Kidney glomerular epithelial cell (primary cell): Measurements from ENCODE around the gene PIP5KL1.
A peak's percentile ranks its signal among the peaks of the same experiment; 100 is the strongest.

Source experiments
- DNase-seq: peaks from one replicate; lab custom pipeline; 2025; lab: John Stamatoyannopoulos, UW

PIP5KL1 gene

GRCh38 chr9:127930231-127931091 lies at the start of gene PIP5KL1:
TSS of gene PIP5KL1 (minus strand) at chr9:127930777. CDS start at chr9:127930752, 25 bp downstream.
- peak; percentile 69 for DNase-seq

DNA sequence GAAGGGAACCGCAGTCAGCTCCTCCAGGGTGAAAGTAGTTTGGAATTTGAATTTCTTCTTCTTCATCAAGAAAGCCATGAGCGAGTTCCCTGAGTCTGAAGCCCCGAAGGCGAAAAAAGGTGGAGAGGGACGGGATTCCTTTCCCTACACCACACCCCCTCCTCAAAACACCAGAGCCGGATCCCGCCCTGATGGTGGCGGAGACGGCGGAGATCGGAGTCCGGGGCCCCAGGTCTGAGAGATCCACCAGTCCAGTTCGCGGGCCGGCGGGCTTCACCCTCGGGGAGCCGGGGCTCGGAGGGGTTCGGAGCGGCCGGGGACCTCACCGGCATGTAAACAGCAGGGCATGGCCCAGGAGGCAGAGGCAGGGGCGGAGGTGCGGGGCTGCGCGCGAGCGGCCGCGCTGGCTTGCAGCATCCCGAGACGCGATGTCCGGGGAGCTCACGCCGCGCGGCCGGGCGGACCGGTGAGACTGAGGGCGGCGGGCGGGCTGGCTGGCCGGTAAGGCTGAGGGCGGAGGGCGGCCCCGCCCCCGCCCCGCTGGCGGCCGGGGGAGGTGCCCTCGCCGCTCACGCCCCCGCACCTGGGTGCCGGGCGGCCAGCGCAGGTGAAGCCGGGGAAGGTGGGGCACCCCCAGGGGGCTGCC lies 49.6 kb upstream of the PIP5KL1 start:
- DNase-seq, result no peak

DNA sequence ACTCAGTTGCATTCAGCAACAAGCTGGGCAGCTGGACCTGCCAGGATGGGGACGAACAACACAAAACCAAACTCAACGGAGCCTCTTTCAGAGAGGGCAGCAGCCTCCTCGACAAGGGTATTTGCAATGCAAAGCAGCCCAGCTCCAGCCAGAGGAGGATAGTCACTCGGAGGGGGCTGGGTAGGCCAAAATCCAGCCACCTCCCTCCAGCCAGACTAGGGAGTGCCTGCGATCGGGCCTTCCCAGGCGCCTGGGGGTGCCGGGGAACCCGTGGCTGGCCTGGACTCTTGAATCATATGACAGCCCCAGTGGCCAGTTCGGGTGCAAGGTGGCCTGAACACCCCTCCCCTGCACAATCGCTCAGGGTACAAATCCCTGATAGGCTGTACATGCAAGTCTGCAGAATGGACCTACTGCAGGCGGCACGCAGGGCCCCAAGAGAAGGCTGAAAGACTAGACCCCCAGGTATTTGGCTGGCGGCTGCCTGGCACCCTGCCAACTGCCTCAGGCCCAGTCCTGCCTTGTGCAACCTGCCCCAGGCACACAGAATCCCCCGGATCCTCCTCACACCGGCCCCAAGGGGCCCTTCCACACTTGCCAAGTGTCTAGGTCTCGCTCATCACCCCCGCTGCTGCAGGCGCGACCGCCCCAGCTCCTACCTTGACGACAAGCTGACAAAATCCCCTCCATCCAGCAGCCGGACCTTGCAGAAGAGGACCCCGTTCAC lies 48.9 kb upstream of the PIP5KL1 start:
- peak; percentile 7 for DNase-seq

DNA sequence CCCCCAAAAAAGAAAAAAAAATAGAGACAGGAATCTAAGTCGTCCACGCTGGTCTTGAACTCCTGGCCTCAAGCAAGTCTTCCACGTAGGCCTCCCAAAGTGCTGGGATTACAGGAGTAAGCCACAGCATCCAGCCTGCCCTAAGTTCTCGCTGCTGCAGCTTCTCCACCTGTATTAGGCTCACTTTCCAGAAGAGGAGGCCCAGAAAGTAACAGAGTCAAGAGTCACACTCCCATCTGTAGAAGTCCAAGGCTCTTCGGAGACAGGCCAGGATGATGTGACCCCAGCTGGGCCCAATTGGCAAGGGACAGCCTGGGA lies 48.4 kb upstream of the PIP5KL1 start:
- no peak for DNase-seq

GRCh38 chr9:127977884-127978647 lies 47.5 kb upstream of the PIP5KL1 start:
- peak; percentile 32 for DNase-seq

- DNase-seq, result no peak
Observed at GRCh38 chr9:127977009-127977883, 46.7 kb upstream of the PIP5KL1 start.

GRCh38 chr9:127976498-127976897 lies 45.9 kb upstream of the PIP5KL1 start:
- no peak for DNase-seq

- no peak for DNase-seq
Observed at GRCh38 chr9:127975376-127976315, 45.1 kb upstream of the PIP5KL1 start.

GRCh38 chr9:127974769-127975261 lies 44.2 kb upstream of the PIP5KL1 start:
- no peak for DNase-seq

DNA sequence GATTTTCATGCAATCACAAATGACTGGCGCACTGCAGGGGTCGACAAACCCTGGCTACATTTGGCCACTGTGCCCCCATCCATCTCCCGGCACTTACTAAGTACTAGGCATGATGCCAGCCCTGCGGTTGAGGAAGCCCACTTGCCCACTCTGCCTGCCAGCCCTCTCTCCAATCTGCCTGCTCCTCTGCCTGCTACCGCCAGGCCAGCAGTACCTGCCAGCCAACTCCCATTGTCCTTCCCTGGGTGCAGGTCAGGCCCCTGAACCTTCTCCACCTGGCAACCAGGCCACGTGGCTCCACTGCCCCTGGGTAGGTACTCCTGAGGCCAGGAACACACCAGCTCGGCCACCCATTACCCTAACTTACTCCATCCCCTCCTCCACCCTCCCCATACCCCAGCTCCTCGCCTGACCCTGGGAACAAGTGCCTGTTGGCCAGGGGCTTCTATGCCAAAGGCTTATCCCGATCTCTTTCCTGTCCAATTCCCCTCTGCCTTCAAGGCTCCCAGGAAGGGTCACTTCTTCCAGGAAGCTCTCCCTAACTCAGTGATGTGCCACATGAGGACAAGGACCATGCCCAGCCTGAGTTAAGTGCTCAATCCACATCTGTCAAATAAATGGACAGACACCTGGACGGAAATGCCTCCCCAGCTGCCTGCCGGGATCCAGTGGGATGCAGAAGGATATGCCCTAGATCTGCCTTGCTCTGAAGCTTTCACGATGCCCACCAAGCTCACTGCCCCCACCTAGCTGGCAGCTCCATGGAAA lies 43.6 kb upstream of the PIP5KL1 start:
- no peak for DNase-seq

DNA sequence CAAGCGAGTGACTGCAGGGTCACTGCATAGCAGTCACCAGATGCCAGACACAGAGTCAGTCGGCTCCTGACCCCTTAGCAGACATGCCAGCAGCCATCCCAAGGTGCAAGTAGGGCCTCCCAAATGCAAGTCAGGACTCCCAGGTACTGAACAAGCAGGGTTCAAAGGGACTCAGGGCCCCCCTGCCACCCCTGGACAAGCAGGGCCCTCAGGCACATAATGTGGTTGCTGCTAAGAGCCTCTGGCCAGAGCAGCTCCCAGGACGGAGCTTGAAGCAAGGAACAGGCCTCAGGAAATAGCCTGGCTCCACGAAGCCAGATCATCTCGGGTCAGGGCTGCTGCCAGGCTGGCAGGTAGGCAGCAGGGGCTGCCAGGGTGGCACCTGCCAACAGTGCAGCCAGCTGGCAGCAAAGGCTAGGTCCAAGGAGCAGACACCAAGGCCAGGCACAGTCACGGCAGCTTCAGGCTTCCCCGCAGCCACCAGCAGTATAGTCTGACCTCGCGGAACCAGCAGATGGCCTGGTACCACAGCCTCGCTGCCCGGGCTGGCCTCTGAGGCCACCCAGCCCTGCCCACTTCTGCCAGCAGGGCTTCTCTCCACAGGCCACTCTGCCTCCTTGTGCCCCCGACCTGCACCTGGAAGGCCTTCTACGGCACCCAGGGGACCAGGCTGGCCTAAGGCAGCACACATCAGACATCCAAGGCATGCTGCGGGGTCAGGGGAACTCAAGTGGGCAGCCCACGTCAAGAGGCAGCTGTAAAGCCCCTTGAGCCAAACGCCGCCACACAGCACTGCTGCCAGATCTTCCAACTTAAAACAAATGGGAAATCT lies 42.8 kb upstream of the PIP5KL1 start:
- DNase-seq, result no peak

GRCh38 chr9:127972236-127972871 lies 41.8 kb upstream of the PIP5KL1 start:
- no peak for DNase-seq

DNA sequence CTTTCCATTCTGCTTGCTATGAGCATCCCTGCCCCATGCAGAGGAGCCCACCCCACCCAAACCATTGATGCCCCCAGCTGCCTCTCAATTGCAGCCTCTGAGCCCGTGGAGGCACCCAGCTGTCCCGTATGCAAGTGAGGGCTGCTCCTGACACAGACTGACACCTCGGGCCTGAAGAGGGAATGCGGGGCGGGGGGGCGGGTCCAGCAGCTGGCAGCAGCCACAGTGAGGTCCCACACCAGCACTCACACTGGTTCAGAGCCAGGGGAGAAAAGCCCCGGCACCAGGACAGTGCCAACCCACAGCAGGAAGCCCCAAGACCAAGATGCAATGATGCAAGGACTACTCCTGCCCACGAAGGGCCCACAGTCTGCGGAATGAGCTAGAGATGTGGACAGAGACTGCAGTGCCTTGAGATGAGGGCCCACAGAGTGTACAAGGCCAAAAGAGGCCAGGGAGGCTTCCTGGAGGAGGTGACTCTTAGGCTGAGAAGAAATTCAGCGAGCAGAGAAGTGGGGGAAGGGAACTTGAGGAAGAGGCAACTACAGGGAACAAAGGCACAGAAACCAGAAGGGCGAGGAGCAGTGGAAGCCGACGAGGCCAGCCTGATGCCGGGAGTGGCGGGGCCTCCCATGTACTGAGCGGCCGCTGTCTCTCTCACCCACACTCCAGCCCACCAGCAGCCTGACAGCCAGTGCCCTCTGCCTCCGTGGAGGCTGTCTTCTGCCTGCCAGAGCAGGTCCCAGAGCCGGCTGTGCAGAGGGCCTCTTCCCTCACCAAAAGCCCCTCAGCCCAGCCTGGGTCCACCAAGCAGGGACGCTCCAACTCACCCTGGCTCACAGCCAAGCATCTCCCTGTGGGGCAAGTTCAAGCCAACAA lies 41.0 kb upstream of the PIP5KL1 start:
- DNase-seq, result no peak

- DNase-seq, result no peak
Observed at GRCh38 chr9:127970401-127971313, 40.1 kb upstream of the PIP5KL1 start.

DNA sequence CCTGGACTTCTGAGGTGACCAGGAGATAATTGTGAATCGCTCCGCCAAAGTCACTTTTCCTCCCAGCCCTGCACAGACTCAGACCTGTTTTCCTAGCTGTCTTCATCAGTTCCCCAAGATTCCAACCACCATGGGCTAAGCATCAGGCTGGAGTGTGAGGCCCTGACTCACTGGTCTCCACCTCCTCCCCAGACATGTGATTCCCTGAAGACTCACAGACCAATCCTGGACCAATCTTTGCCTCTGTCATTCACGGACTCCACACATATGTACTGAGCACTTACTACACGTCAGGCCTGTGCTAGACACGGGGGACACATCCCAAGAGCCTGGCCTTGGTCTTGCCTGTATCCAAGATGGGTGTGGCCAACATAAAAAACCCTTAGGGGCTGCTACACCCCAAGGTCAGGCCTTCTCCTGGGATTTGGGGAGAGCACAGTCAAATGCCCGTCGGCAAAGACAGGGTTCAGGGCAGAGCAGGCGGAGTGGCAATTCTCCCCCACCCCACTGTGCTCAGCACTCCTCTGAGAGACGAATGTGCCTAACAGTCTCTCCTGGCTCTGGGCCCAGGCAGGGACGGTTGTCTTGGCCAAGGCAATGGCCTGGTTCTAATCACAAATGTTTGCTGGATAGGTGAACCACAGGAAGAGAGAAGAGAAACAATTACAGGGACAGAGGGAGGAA lies 38.3 kb upstream of the PIP5KL1 start:
- DNase-seq, result no peak
